PFSK-1 (cell line): ENCODE measurements around the gene INSIG1.

Experiments
- FOXP2 ChIP-seq: optimal IDR thresholded peaks from 2 replicates; pipeline ENCODE3; 2011; ENCODE audit warnings: borderline replicate concordance, control low read depth, inconsistent platforms; ENCODE audit not compliant: insufficient read depth; ENCODE audit errors: extremely low read length, extremely low read depth
- POLR2AphosphoS5 ChIP-seq: IDR thresholded peaks from 2 replicates; pipeline ENCODE4 v1.6.1; 2012; ENCODE audit warnings: low read depth, mild to moderate bottlenecking, control low read depth, low read length, moderate library complexity
- SIN3A ChIP-seq: IDR thresholded peaks from 2 replicates; pipeline ENCODE4 v1.6.1; 2012; ENCODE audit warnings: mild to moderate bottlenecking, low read length, moderate library complexity, borderline replicate concordance; ENCODE audit not compliant: insufficient read depth
- TAF1 ChIP-seq: IDR thresholded peaks from 2 replicates; pipeline ENCODE4 v1.6.1; 2012; ENCODE audit warnings: low read length, control low read depth, borderline replicate concordance; ENCODE audit not compliant: insufficient read depth
- TF ChIP-seq, protein P1 (sequence below), 2 experiments: IDR thresholded peaks; 2 replicates each; pipeline versions ENCODE4 v1.6.1 to v1.8.0; 2011 to 2012; ENCODE audit warnings: low read depth in 2 of 2, low read length in 2 of 2, control low read depth in 1 of 2, inconsistent platforms in 1 of 2, mild to moderate bottlenecking in 1 of 2, moderate library complexity in 1 of 2; ENCODE audit not compliant: insufficient read depth in 1 of 2

Gene INSIG1

GRCh38 chr7:155280446-155281397 lies 17.0 kb upstream of the INSIG1 start:
- TF ChIP-seq, protein P1, sequence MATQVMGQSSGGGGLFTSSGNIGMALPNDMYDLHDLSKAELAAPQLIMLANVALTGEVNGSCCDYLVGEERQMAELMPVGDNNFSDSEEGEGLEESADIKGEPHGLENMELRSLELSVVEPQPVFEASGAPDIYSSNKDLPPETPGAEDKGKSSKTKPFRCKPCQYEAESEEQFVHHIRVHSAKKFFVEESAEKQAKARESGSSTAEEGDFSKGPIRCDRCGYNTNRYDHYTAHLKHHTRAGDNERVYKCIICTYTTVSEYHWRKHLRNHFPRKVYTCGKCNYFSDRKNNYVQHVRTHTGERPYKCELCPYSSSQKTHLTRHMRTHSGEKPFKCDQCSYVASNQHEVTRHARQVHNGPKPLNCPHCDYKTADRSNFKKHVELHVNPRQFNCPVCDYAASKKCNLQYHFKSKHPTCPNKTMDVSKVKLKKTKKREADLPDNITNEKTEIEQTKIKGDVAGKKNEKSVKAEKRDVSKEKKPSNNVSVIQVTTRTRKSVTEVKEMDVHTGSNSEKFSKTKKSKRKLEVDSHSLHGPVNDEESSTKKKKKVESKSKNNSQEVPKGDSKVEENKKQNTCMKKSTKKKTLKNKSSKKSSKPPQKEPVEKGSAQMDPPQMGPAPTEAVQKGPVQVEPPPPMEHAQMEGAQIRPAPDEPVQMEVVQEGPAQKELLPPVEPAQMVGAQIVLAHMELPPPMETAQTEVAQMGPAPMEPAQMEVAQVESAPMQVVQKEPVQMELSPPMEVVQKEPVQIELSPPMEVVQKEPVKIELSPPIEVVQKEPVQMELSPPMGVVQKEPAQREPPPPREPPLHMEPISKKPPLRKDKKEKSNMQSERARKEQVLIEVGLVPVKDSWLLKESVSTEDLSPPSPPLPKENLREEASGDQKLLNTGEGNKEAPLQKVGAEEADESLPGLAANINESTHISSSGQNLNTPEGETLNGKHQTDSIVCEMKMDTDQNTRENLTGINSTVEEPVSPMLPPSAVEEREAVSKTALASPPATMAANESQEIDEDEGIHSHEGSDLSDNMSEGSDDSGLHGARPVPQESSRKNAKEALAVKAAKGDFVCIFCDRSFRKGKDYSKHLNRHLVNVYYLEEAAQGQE (IDR thresholded peaks at IDR 0.05; ENCODE audit: insufficient read depth in 1 of 2, low read depth in 2 of 2, low read length in 2 of 2): no peak
- TF ChIP-seq FOXP2: no peak
- no peak for TF ChIP-seq TAF1
- TF ChIP-seq SIN3A: no peak
- no peak for TF ChIP-seq POLR2AphosphoS5

DNA sequence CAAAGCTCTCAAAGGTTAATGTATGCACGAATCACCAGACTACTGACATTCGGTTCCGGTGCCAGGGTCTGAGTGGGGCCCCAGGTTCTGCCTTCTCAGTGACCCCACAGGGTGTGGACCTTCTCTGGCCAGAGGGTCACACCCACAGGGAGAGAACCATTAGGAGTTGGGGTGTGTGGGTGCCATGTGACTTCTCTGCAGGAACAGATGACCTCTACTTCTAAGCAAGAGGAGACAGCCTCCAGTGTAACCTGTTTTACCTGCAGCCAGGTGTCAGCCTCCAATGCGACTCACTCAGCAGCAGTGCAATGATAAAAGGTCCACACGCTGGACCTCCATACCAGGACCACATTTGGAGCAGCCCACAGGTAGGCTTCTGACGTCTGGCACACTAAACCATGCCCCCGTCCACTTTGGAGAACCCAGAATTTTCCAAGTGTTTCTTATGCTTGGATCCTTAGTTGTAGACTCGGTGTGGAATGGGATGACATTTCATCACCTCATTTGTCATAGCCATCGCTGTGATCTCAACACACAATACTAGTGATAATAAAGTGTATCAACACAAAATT lies 16.2 kb upstream of the INSIG1 start:
- TF ChIP-seq, protein P1 (IDR thresholded peaks at IDR 0.05; ENCODE audit: insufficient read depth in 1 of 2, low read depth in 2 of 2, low read length in 2 of 2): no peak
- no peak for TF ChIP-seq FOXP2
- TF ChIP-seq TAF1: no peak
- no peak for TF ChIP-seq SIN3A
- no peak for TF ChIP-seq POLR2AphosphoS5

DNA sequence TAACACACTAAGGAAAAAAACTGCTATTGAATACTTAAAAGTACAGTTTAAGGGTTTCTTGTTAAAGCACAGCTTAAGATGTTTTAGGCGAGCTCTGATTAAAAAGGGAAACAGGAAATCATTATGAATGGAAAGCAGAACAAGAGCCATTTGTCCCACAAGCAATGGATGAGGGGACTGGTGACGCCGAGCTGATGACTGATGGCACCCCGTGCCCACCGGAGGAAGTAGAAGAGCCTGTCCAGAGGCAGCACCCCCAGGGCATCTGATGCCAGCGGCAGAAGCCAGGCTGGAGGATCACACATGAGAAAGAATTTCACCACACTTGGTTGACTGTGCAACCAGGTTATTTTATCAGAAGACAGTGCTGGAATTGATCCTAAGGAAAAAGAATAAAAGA lies 15.0 kb upstream of the INSIG1 start:
- TF ChIP-seq TAF1 (no peak), FOXP2 (no peak), SIN3A (no peak), POLR2AphosphoS5 (no peak)
- TF ChIP-seq, protein P1 (IDR thresholded peaks at IDR 0.05; ENCODE audit: insufficient read depth in 1 of 2, low read depth in 2 of 2, low read length in 2 of 2): no peak

DNA sequence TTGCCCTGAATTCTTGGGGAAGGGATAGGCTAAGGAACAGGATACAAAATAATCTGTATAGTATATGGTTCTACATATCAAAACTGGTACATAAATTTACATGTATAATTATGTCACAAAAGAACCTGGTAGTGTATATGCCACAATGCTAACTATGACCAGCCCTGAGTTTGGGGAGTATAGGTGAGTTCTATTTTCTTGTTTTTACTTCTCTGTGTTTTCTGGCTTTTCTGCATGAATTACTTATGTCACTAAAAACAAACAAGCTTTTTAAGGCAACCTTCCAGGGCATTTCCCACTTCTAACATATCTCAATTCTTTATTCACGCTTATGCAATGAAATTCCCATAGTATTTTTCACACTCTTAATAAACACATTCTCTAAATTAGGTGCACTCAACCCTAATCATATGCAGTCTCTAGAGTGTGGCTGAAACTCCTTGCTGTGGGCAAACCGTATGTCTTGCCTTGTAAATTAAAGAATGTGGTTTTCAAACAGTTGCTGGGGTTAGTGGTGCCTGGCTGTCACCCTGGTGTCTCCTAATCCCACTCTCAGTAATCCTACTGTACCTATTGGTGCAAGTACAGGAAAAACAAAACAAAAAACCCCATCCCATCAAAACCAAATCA lies 14.0 kb upstream of the INSIG1 start:
- TF ChIP-seq, protein P1 (IDR thresholded peaks at IDR 0.05; ENCODE audit: insufficient read depth in 1 of 2, low read depth in 2 of 2, low read length in 2 of 2): no peak
- TF ChIP-seq TAF1 (no peak), SIN3A (no peak), POLR2AphosphoS5 (no peak), FOXP2 (no peak)
